GM12878 (cell line): Measurements from ENCODE around the gene ARHGAP20. TPM values are rescaled to one million over a fixed set of nuclear protein-coding genes. Genes with fewer than 3 reads are reported as not detected.

ENCODE experiments used
- ATAC-seq: fragments of 200-7000 bp; cut with Tn5 transposase; 3 replicates; pipeline ENCODE4 v1.9.1; 2020; ENCODE audit warnings: mild to moderate bottlenecking, moderate library complexity
- BruUV-seq: library from RNA; stranded (reverse); fragments of 400-500 nt; replicated peaks from 2 replicates; lab custom pipeline; 2021; lab: Mats Ljungman, UMichigan
- CTCF ChIA-PET: fragments of 300-600 bp; sonication (Branson Sonifier 250); formaldehyde crosslinking; extraction: SDS; loops from one replicate; lab custom pipeline; 2021; ENCODE audit warnings: inconsistent platforms; lab: Yijun Ruan, JAX
- POLR2A ChIA-PET: fragments of 350-600 bp; formaldehyde crosslinking; extraction: SDS; loops from one replicate; lab custom pipeline; 2021; ENCODE audit warnings: inconsistent platforms; lab: Charles Lee
- RAD21 ChIA-PET: fragments of 300-600 bp; sonication (Branson Sonifier 250); formaldehyde crosslinking; loops from one replicate; lab custom pipeline; 2023; ENCODE audit warnings: antibody characterized with exemption; ENCODE audit not compliant: unreplicated experiment; lab: Charles Lee
- SMC1A ChIA-PET: fragments of 300-600 bp; sonication (Branson Sonifier 250); formaldehyde crosslinking; loops from one replicate; lab custom pipeline; 2023; ENCODE audit not compliant: unreplicated experiment, uncharacterized antibody; lab: Charles Lee
- DNase-seq: peaks from one replicate; pipeline ENCODE4 v3.0.0-alpha.2; 2011; ENCODE audit warnings: low read depth, low spot score
- FAIRE-seq: peaks from 3 replicates; lab custom pipeline; 2011; peaks lifted over from hg19 to GRCh38; lab: Jason Lieb, UNC
- H2AFZ ChIP-seq: 2 replicates; pipeline ENCODE4 v1.6.0; 2011; ENCODE audit warnings: low read depth, low read length, control low read depth; ENCODE audit not compliant: control insufficient read depth
- H3K27ac ChIP-seq: 2 replicates; pipeline ENCODE4 v1.5.1; 2011; ENCODE audit warnings: control low read depth; ENCODE audit not compliant: control insufficient read depth, insufficient read depth
- H3K27me3 ChIP-seq, 2 experiments: replicated peaks in 1 of 2; 2 replicates each; pipeline versions ENCODE4 v1.6.0 to v1.6.1; 2011; ENCODE audit warnings: low read length in 1 of 2; ENCODE audit not compliant: control insufficient read depth in 2 of 2, insufficient read depth in 2 of 2
- H3K36me3 ChIP-seq, 2 experiments: 2 replicates each; pipeline ENCODE4 v1.5.1; 2011; ENCODE audit warnings: low read length in 1 of 2; ENCODE audit not compliant: control insufficient read depth in 2 of 2, insufficient read depth in 2 of 2
- H3K4me1 ChIP-seq: 2 replicates; pipeline ENCODE4 v1.6.1; 2011; ENCODE audit warnings: mild to moderate bottlenecking, low read length, moderate library complexity, mixed read lengths; ENCODE audit not compliant: control insufficient read depth, insufficient read depth
- H3K4me2 ChIP-seq: 2 replicates; pipeline ENCODE4 v1.6.0; 2011; ENCODE audit warnings: control low read depth; ENCODE audit not compliant: control insufficient read depth, insufficient read depth
- H3K4me3 ChIP-seq: fragments of 200-600 bp; sonication (generic); 2 replicates; pipeline ENCODE4 v1.5.1; 2016
- H3K79me2 ChIP-seq: 2 replicates; pipeline ENCODE4 v1.6.0; 2011; ENCODE audit warnings: low read length; ENCODE audit not compliant: control insufficient read depth, insufficient read depth
- H3K9ac ChIP-seq: 2 replicates; pipeline ENCODE4 v1.8.0; 2011; ENCODE audit warnings: low read length, control low read depth, mixed read lengths; ENCODE audit not compliant: control insufficient read depth, insufficient read depth
- H3K9me3 ChIP-seq: replicated peaks from 3 replicates; pipeline ENCODE4 v1.5.1; 2011; ENCODE audit warnings: mild to moderate bottlenecking, low read length; ENCODE audit not compliant: control insufficient read depth, insufficient read depth
- H4K20me1 ChIP-seq: 2 replicates; pipeline ENCODE4 v1.6.0; 2011; ENCODE audit not compliant: control insufficient read depth, insufficient read depth
- ASH2L ChIP-seq: fragments of 300-600, 200-600 bp; sonication (generic); IDR thresholded peaks from 2 replicates; pipeline ENCODE4 v1.6.1; 2017; ENCODE audit warnings: low read depth, mild to moderate bottlenecking, borderline replicate concordance
- ATF2 ChIP-seq: IDR thresholded peaks from 2 replicates; pipeline ENCODE4 v1.6.1; 2012; ENCODE audit warnings: low read length, inconsistent platforms
- BRCA1 ChIP-seq: IDR thresholded peaks from 2 replicates; pipeline ENCODE4 v1.6.1; 2011; ENCODE audit warnings: low read depth, low read length, improper control_type of control experiment
- CBX5 ChIP-seq: sonication (generic); IDR thresholded peaks from 2 replicates; pipeline ENCODE4 v1.6.1; 2016; ENCODE audit warnings: low read depth, moderate library complexity, mild to moderate bottlenecking, inconsistent platforms
- E4F1 ChIP-seq: fragments of 450-650 bp; IDR thresholded peaks from 2 replicates; pipeline ENCODE4 v1.6.1; 2018; ENCODE audit warnings: borderline replicate concordance, mild to moderate bottlenecking; ENCODE audit not compliant: partially characterized antibody
- JUND ChIP-seq: IDR thresholded peaks from 2 replicates; pipeline ENCODE4 v1.6.1; 2012; ENCODE audit warnings: low read depth, mild to moderate bottlenecking, low read length, improper control_type of control experiment, moderate library complexity
- KLF5 ChIP-seq: fragments of 450-650 bp; IDR thresholded peaks from 2 replicates; pipeline ENCODE4 v1.6.1; 2014; ENCODE audit warnings: mild to moderate bottlenecking; ENCODE audit not compliant: partially characterized antibody
- LARP7 ChIP-seq: fragments of 450-650 bp; IDR thresholded peaks from 2 replicates; pipeline ENCODE4 v1.6.1; 2017; ENCODE audit warnings: mild to moderate bottlenecking
- MXI1 ChIP-seq: fragments of 150-350 bp; IDR thresholded peaks from 2 replicates; pipeline ENCODE4 v1.6.1; 2011; ENCODE audit warnings: low read depth, mild to moderate bottlenecking, inconsistent platforms, low read length, improper control_type of control experiment
- NRF1 ChIP-seq: conservative IDR thresholded peaks from 2 replicates; pipeline ENCODE4 v1.6.1; 2011; ENCODE audit warnings: mild to moderate bottlenecking, low read depth, low read length, improper control_type of control experiment
- PML ChIP-seq: IDR thresholded peaks from 2 replicates; pipeline ENCODE4 v1.6.1; 2012; ENCODE audit warnings: low read length, inconsistent platforms
- POLR2A ChIP-seq: IDR thresholded peaks from 2 replicates; pipeline ENCODE4 v1.6.1; 2011; ENCODE audit warnings: low read depth, mild to moderate bottlenecking, low read length
- POLR2AphosphoS5 ChIP-seq: IDR thresholded peaks from 2 replicates; pipeline ENCODE4 v1.6.1; 2011; ENCODE audit warnings: mild to moderate bottlenecking, low read length, inconsistent platforms
- SPI1 ChIP-seq: IDR thresholded peaks from 2 replicates; pipeline ENCODE4 v1.6.1; 2011; ENCODE audit warnings: low read depth, mild to moderate bottlenecking, low read length, moderate library complexity, borderline replicate concordance; ENCODE audit not compliant: insufficient read depth
- TAF1 ChIP-seq: IDR thresholded peaks from 2 replicates; pipeline ENCODE4 v1.6.1; 2011; ENCODE audit warnings: mild to moderate bottlenecking, low read depth, low read length, borderline replicate concordance
- USF2 ChIP-seq: IDR thresholded peaks from 2 replicates; pipeline ENCODE4 v1.6.1; 2011; ENCODE audit warnings: low read depth, low read length, improper control_type of control experiment, borderline replicate concordance
- ZBTB33 ChIP-seq: fragments of 450-650 bp; IDR thresholded peaks from 2 replicates; pipeline ENCODE4 v1.6.1; 2017; ENCODE audit warnings: mild to moderate bottlenecking
- ZNF384 ChIP-seq: IDR thresholded peaks from 2 replicates; pipeline ENCODE4 v1.6.1; 2012; ENCODE audit warnings: low read depth, mild to moderate bottlenecking, low read length, improper control_type of control experiment, borderline replicate concordance
- in situ Hi-C: fragments of 300-500 bp; cut with MboI; formaldehyde crosslinking; loops from 9 replicates; pipeline ENCODE4 v1.14.3; 2018; ENCODE audit warnings: mixed read lengths
- intact Hi-C: fragments of 100-400 bp; cut with micrococcal nuclease; formaldehyde crosslinking; loops from one replicate; pipeline ENCODE4 v1.14.2; 2022; ENCODE audit not compliant: unreplicated experiment
- polyA plus RNA-seq, 11 experiments: library from polyadenylated mRNA; depleted of rRNA in 4 of 11; unstranded in 6 of 11; stranded (reverse) in 5 of 11; fragments of >200 nt; fragmentation: Nextera tagmentation in 4 of 11; fragmentation: Illumina TruSeq in 1 of 11; extraction: Ambion mirVana in 4 of 11; extraction: Trizol in 1 of 11; gene quantifications; 1 replicate in 1 of 11; 2 replicates in 10 of 11; pipeline versions ENCODE4 v1.2.1 to v1.2.3, GENCODE V29; 2011 to 2016; ENCODE audit warnings: inconsistent platforms in 2 of 11, missing spikeins in 2 of 11, low read depth in 1 of 11
- total RNA-seq, 4 experiments: library from RNA; depleted of rRNA in 3 of 4; stranded (reverse); fragments of >200 nt in 3 of 4; fragmentation: Illumina TruSeq in 1 of 4; extraction: Trizol in 1 of 4; gene quantifications; 2 replicates each; pipeline versions ENCODE4 v1.2.1 to v1.2.3, GENCODE V29; 2013 to 2021

The ARHGAP20 gene
- total and polyA plus RNA-seq, 10 of the 15 experiments (the other 5 are each of a cell fraction or from before 2014, with no cell fraction given), result 0.01 TPM; not detected in 9

- no peak for TF ChIP-seq E4F1
- TF ChIP-seq, all 136 proteins: peak for 0
Measured at GRCh38 chr11:110544779-110545178, 167.5 kb downstream of the ARHGAP20 start (continued).

- ChIA-PET RAD21 (no interaction called here), CTCF (no interaction called here), POLR2A (no interaction called here), SMC1A (no interaction called here)
- intact Hi-C loops (no loop called here), in situ Hi-C loops (no loop called here)
- Histone ChIP-seq H3K9me3 (no peaks in the 10 kb centered on the region; the same call in 2 of the 3 replicates), H2AFZ (no peak overlapping the region), H3K4me3 (no peak overlapping the region), H3K4me1 (no peaks in the 10 kb centered on the region), H3K36me3 (no peaks in the 10 kb centered on the region), H3K27me3 (no peaks in the 10 kb centered on the region; a peak in 1 of 4 replicates), H3K9ac (no peak overlapping the region), H3K4me2 (no peak overlapping the region), H4K20me1 (no peaks in the 10 kb centered on the region), H3K27ac (no peak overlapping the region), H3K79me2 (no peaks in the 10 kb centered on the region)
- ATAC-seq, result no peak
- BruUV-seq, result no TSS peak
- DNase-seq, result no peak
- FAIRE-seq, result no peak
- TF ChIP-seq ZNF384 (no peak), MXI1 (no peak), ATF2 (no peak), USF2 (no peak), CBX5 (no peak), KLF5 (no peak), POLR2AphosphoS5 (no peak), ASH2L (no peak), JUND (no peak), POLR2A (no peak), PML (no peak), NRF1 (no peak), ZBTB33 (no peak), SPI1 (no peak), LARP7 (no peak), TAF1 (no peak), BRCA1 (no peak)
Measured at GRCh38 chr11:110538154-110538553, 174.1 kb downstream of the ARHGAP20 start.
